ENCODE results near the gene ADGRV1. TPM values are rescaled to one million over a fixed set of nuclear protein-coding genes. Genes with fewer than 3 reads are reported as not detected.
"Not testable (repeated sequence)": the region's sequence is repeated elsewhere in the genome, so short reads cannot be mapped to it uniquely, and the experiment has no call there.

ADGRV1 gene
- total and polyA plus RNA-seq, 2 experiments from 2014 or later: 15.5 to 19.6 TPM

- no peak for DNase-seq (ENCODE audit: low read depth in 1 of 2, low spot score in 1 of 2)
- no peak overlapping the region for H3K27ac ChIP-seq
These were observed 55.4 kb downstream of the ADGRV1 start for GRCh38 chr5:90613918-90614504.

GRCh38 chr5:90615355-90615754 is 56.8 kb downstream of the ADGRV1 start:
- Histone ChIP-seq H3K36me3 (no peaks in the 10 kb centered on the region), H3K27ac (no peak overlapping the region), H3K4me3 (no peak overlapping the region), H3K9me3 (ENCODE audit: low read depth) (no peaks in the 10 kb centered on the region), H3K27me3 (no peaks in the 10 kb centered on the region), H3K4me1 (ENCODE audit: low read depth) (peaks cover 3% of the 10 kb centered on the region)
- no peak for TF ChIP-seq CTCF (IDR thresholded peaks at IDR 0.05; ENCODE audit: low read depth, low read length)
- no peak for DNase-seq (ENCODE audit: low read depth in 1 of 2, low spot score in 1 of 2)

More at GRCh38 chr5:90613918-90614504, 55.4 kb downstream of the ADGRV1 start:
- no peaks in the 10 kb centered on the region for H3K9me3 ChIP-seq (ENCODE audit: low read depth)
- no peak for TF ChIP-seq CTCF (IDR thresholded peaks at IDR 0.05; ENCODE audit: low read depth, low read length)
- peaks cover 3% of the 10 kb centered on the region for H3K4me1 ChIP-seq (ENCODE audit: low read depth)
- H3K27me3 ChIP-seq: no peaks in the 10 kb centered on the region
- H3K36me3 ChIP-seq: no peaks in the 10 kb centered on the region
- H3K4me3 ChIP-seq: no peak overlapping the region

GRCh38 chr5:90618071-90618470 is 59.5 kb downstream of the ADGRV1 start:
- Histone ChIP-seq H3K4me3 (no peak overlapping the region), H3K27ac (no peak overlapping the region), H3K36me3 (no peaks in the 10 kb centered on the region), H3K4me1 (ENCODE audit: low read depth) (peaks cover 6% of the 10 kb centered on the region), H3K27me3 (no peaks in the 10 kb centered on the region), H3K9me3 (ENCODE audit: low read depth) (no peaks in the 10 kb centered on the region)
- DNase-seq (ENCODE audit: low read depth in 1 of 2, low spot score in 1 of 2): no peak
- no peak for TF ChIP-seq CTCF (IDR thresholded peaks at IDR 0.05; ENCODE audit: low read depth, low read length)

- not testable (repeated sequence) for H3K4me1 ChIP-seq (ENCODE audit: low read depth); H3K4me3 ChIP-seq; H3K27ac ChIP-seq; H3K9me3 ChIP-seq (ENCODE audit: low read depth); H3K27me3 ChIP-seq; DNase-seq (ENCODE audit: low read depth in 1 of 2, low spot score in 1 of 2); H3K36me3 ChIP-seq
These were observed 61.2 kb downstream of the ADGRV1 start for GRCh38 chr5:90619762-90620161.

- H3K4me3 ChIP-seq: no peak overlapping the region
- H3K27me3 ChIP-seq: no peaks in the 10 kb centered on the region
- H3K4me1 ChIP-seq (ENCODE audit: low read depth): peaks cover 3% of the 10 kb centered on the region
- H3K27ac ChIP-seq: peak overlapping the region; percentile 64
- H3K9me3 ChIP-seq (ENCODE audit: low read depth): no peaks in the 10 kb centered on the region
- no peak for TF ChIP-seq CTCF (IDR thresholded peaks at IDR 0.05; ENCODE audit: low read depth, low read length)
- no peak for DNase-seq (ENCODE audit: low read depth in 1 of 2, low spot score in 1 of 2)
- no peaks in the 10 kb centered on the region for H3K36me3 ChIP-seq
These were observed 63.3 kb downstream of the ADGRV1 start for GRCh38 chr5:90621848-90622247.

GRCh38 chr5:90626493-90626892 is 67.9 kb downstream of the ADGRV1 start:
- TF ChIP-seq CTCF (IDR thresholded peaks at IDR 0.05; ENCODE audit: low read depth, low read length): no peak
- Histone ChIP-seq H3K4me1 (ENCODE audit: low read depth) (peaks cover 3% of the 10 kb centered on the region), H3K4me3 (no peak overlapping the region), H3K27ac (no peak overlapping the region), H3K27me3 (no peaks in the 10 kb centered on the region), H3K9me3 (ENCODE audit: low read depth) (no peaks in the 10 kb centered on the region), H3K36me3 (no peaks in the 10 kb centered on the region)
- no peak for DNase-seq (ENCODE audit: low read depth in 1 of 2, low spot score in 1 of 2)
